ENCODE data around the gene ZNF407.

GRCh38 chr18:74896390-74896991, 298.8 kb downstream of the ZNF407 start:
- TF ChIP-seq POLR2A (IDR thresholded peaks at IDR 0.05), result no peak
- TF ChIP-seq, protein P1, sequence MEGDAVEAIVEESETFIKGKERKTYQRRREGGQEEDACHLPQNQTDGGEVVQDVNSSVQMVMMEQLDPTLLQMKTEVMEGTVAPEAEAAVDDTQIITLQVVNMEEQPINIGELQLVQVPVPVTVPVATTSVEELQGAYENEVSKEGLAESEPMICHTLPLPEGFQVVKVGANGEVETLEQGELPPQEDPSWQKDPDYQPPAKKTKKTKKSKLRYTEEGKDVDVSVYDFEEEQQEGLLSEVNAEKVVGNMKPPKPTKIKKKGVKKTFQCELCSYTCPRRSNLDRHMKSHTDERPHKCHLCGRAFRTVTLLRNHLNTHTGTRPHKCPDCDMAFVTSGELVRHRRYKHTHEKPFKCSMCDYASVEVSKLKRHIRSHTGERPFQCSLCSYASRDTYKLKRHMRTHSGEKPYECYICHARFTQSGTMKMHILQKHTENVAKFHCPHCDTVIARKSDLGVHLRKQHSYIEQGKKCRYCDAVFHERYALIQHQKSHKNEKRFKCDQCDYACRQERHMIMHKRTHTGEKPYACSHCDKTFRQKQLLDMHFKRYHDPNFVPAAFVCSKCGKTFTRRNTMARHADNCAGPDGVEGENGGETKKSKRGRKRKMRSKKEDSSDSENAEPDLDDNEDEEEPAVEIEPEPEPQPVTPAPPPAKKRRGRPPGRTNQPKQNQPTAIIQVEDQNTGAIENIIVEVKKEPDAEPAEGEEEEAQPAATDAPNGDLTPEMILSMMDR (IDR thresholded peaks at IDR 0.05), result peak in 2 of 3 experiments; percentile 14 to 40

All from testis (tissue), 2 donors.